ENCODE data around the gene CAMTA1. TPM values are rescaled to one million over a fixed set of nuclear protein-coding genes. Genes with fewer than 3 reads are reported as not detected.

The CAMTA1 gene
- total RNA-seq, 2 donors from 2014 or later: 55.3 to 69.5 TPM

DNA sequence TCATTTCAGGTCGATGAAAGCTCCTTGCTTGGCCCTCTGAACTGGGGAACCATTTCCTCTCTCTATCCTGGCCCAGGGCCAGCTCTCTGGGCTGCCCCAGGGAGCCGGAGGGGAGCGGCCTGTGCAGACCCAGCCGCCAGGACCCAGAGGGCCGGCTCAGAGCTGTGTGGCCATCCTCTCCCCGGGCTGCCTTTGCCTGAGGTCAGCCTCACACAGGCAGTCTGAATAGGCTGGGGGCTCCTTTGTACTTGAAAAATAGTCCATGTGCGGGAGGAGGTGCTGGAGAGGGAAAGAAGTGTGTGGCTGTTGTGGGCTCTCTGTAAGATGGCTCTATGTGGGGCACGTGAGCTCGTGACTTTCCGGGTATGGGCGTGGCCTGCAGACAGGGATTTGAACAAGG, 710.7 kb downstream of the CAMTA1 start:
- no peaks in the 10 kb centered on the region for H3K27me3 Mint-ChIP-seq

GRCh38 chr1:7497107-7497637, 711.9 kb downstream of the CAMTA1 start:
- no peaks in the 10 kb centered on the region for H3K27me3 Mint-ChIP-seq
- DNase-seq (no peak), ATAC-seq (no peak)
- no peaks in the 10 kb centered on the region for H3K4me1 Mint-ChIP-seq
- no peaks in the 10 kb centered on the region for H3K9me3 ChIP-seq (ENCODE audit: control insufficient read depth, low read length, poor library complexity, severe bottlenecking)
- no peak overlapping the region for H3K27ac Mint-ChIP-seq
- H3K36me3 Mint-ChIP-seq (ENCODE audit: low read depth): no peaks in the 10 kb centered on the region
- H3K4me3 Mint-ChIP-seq: no peak overlapping the region

More for the DNA sequence above, 710.7 kb downstream of the CAMTA1 start:
- no peak overlapping the region for H3K27ac Mint-ChIP-seq
- no peak overlapping the region for H3K4me3 Mint-ChIP-seq
- H3K36me3 Mint-ChIP-seq (ENCODE audit: low read depth): no peaks in the 10 kb centered on the region
- H3K9me3 ChIP-seq (ENCODE audit: control insufficient read depth, low read length, poor library complexity, severe bottlenecking): no peaks in the 10 kb centered on the region
- H3K4me1 Mint-ChIP-seq: no peaks in the 10 kb centered on the region
- ATAC-seq (no peak), DNase-seq (no peak)

DNA sequence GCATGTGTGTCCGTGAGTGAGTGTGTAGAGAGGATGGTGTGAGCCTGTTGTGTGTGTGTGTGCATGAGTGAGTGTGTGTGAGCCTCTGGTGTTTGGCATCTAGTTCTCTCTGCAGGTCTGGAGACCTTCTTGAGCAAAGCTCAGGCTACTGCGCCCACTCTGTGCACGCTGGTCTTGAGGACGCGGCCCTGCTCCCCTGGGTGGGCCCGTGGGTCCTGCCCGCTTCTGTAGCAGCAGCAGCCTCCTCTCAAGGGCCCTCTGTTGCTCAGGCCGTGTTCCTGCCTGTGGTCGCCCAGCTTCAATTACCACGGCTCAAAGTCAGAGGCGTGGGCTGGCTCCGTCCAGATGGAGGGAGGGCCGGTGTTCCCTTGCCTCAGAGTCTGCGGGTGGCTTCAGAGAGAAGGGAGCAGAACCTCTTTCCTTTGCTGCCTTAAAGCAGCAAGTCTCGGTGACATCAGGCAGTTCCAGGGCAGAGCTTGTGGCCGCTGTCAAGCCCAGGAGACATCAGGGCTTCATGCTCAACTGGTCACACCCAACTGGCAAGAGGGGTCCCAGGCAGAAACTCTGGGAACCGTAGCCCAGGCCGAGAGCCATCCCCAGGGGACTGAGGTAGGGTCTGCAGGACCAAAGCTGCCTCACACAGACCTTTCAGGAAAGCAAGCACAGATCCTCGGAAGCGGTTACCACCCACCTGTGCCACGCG, 715.3 kb downstream of the CAMTA1 start:
- Mint-ChIP-seq H3K27me3 (no peaks in the 10 kb centered on the region), H3K4me3 (no peak overlapping the region), H3K27ac (no peak overlapping the region), H3K4me1 (no peaks in the 10 kb centered on the region), H3K36me3 (ENCODE audit: low read depth) (no peaks in the 10 kb centered on the region)
- no peaks in the 10 kb centered on the region for H3K9me3 ChIP-seq (ENCODE audit: control insufficient read depth, low read length, poor library complexity, severe bottlenecking)
- DNase-seq: no peak
- ATAC-seq: no peak

DNA sequence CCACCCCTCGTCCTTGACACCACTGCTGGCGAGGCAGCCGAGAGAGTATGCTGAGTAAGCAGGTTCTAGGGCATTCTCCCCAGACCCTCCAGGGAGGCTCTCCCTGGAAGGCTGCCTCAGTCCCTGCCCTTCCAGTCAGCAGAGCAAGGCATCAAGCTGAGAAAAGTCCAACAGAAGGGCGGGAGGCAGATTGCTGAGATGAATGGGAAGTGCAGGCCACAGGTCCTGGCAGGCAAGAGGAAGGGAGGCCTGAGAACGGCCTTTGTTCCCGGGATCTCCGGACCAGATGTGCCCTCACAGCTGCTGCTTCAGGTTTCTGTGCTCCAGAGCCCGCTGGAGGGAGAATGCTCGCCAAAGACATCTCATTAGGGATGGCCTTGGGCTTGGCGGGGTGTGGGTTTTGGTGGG, 715.8 kb downstream of the CAMTA1 start:
- no peak for DNase-seq
- no peak overlapping the region for H3K4me3 Mint-ChIP-seq
- no peak for ATAC-seq

DNA sequence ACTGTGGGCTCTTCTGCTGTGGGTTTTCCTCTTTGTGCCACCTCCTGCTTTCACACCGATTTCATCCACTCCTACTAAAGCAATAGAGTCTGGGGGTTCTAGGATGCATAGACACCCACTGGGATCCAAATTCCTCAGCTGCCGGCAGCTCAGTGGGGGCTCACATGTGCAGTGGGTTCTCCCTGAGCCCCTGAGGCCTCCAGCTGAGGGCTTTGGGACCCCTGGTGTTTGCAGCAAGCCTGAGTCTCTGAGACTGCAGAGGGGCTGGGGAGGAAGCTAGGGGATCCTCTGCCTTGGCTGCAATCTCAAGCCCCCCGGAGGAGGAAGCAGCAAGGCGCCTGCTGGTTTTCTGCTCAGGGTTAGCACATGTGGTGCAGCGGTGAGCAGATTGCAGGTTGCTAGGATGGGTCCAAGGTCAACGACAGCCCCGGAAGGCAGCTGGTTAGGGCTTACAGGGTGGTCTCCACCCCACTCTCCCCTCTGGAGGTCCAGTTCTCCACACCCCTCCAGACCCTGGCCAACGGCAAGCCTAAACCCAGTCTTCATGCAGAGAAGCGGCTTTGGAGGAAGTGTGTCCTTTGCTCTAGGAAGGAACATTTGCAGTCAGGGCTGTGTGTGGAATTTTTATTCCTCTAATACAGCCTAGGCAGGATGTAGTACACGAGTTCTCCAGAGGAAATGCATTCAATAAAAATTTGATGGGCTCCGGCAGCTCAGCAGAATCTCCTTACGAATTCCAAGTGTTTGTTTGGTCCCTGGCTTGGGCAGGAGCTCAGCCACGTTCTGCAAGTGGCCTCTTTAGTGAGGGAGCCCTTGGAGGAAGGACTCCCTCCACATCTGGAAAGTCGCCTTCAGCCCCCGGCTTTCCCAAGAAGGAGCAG, 716.7 kb downstream of the CAMTA1 start:
- Mint-ChIP-seq H3K4me3 (no peak overlapping the region), H3K27me3 (no peaks in the 10 kb centered on the region), H3K36me3 (ENCODE audit: low read depth) (no peaks in the 10 kb centered on the region), H3K27ac (no peak overlapping the region), H3K4me1 (no peaks in the 10 kb centered on the region)
- no peak for DNase-seq
- H3K9me3 ChIP-seq (ENCODE audit: control insufficient read depth, low read length, poor library complexity, severe bottlenecking): no peaks in the 10 kb centered on the region
- ATAC-seq: no peak

More for the DNA sequence above, 715.8 kb downstream of the CAMTA1 start:
- no peaks in the 10 kb centered on the region for H3K4me1 Mint-ChIP-seq
- H3K27ac Mint-ChIP-seq: no peak overlapping the region
- H3K9me3 ChIP-seq (ENCODE audit: control insufficient read depth, low read length, poor library complexity, severe bottlenecking): no peaks in the 10 kb centered on the region
- H3K36me3 Mint-ChIP-seq (ENCODE audit: low read depth): no peaks in the 10 kb centered on the region
- H3K27me3 Mint-ChIP-seq: no peaks in the 10 kb centered on the region

- no peak overlapping the region for H3K4me3 Mint-ChIP-seq
- no peak for DNase-seq
- ATAC-seq: no peak
- no peaks in the 10 kb centered on the region for H3K36me3 Mint-ChIP-seq (ENCODE audit: low read depth)
- H3K9me3 ChIP-seq (ENCODE audit: control insufficient read depth, low read length, poor library complexity, severe bottlenecking): no peaks in the 10 kb centered on the region
- no peaks in the 10 kb centered on the region for H3K27me3 Mint-ChIP-seq
- no peaks in the 10 kb centered on the region for H3K4me1 Mint-ChIP-seq
- H3K27ac Mint-ChIP-seq: no peak overlapping the region
Measured at GRCh38 chr1:7503691-7504437, 718.6 kb downstream of the CAMTA1 start.

DNA sequence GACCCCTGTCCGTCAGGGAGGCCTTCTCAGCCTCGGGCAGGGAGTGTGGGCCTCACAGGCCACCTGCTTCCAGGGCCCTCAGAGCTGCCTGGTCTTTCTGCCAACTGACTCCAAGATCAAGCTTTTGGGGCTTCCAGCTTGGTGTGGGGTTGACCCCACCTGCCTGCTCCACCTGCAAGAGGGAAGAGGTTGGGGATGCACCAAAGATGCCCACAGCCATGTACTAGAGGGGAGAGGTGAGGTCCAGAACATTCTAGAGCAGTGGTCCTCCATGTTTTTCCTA, 719.1 kb downstream of the CAMTA1 start:
- H3K4me3 Mint-ChIP-seq: no peak overlapping the region
- H3K9me3 ChIP-seq (ENCODE audit: control insufficient read depth, low read length, poor library complexity, severe bottlenecking): no peaks in the 10 kb centered on the region
- no peaks in the 10 kb centered on the region for H3K27me3 Mint-ChIP-seq
- DNase-seq (no peak), ATAC-seq (no peak)
- no peaks in the 10 kb centered on the region for H3K36me3 Mint-ChIP-seq (ENCODE audit: low read depth)
- no peak overlapping the region for H3K27ac Mint-ChIP-seq
- H3K4me1 Mint-ChIP-seq: no peaks in the 10 kb centered on the region

GRCh38 chr1:7505094-7505770, 720.0 kb downstream of the CAMTA1 start:
- no peaks in the 10 kb centered on the region for H3K36me3 Mint-ChIP-seq (ENCODE audit: low read depth)
- ATAC-seq (no peak), DNase-seq (no peak)
- H3K9me3 ChIP-seq (ENCODE audit: control insufficient read depth, low read length, poor library complexity, severe bottlenecking): no peaks in the 10 kb centered on the region
- H3K27me3 Mint-ChIP-seq: no peaks in the 10 kb centered on the region
- H3K4me3 Mint-ChIP-seq: no peak overlapping the region
- no peaks in the 10 kb centered on the region for H3K4me1 Mint-ChIP-seq
- no peak overlapping the region for H3K27ac Mint-ChIP-seq

- H3K36me3 Mint-ChIP-seq (ENCODE audit: low read depth): no peaks in the 10 kb centered on the region
- H3K27ac Mint-ChIP-seq: no peak overlapping the region
- H3K4me3 Mint-ChIP-seq: no peak overlapping the region
- H3K9me3 ChIP-seq (ENCODE audit: control insufficient read depth, low read length, poor library complexity, severe bottlenecking): no peaks in the 10 kb centered on the region
- DNase-seq (no peak), ATAC-seq (no peak)
- no peaks in the 10 kb centered on the region for H3K4me1 Mint-ChIP-seq
- H3K27me3 Mint-ChIP-seq: no peaks in the 10 kb centered on the region
Measured at GRCh38 chr1:7505771-7506453, 720.7 kb downstream of the CAMTA1 start.

DNA sequence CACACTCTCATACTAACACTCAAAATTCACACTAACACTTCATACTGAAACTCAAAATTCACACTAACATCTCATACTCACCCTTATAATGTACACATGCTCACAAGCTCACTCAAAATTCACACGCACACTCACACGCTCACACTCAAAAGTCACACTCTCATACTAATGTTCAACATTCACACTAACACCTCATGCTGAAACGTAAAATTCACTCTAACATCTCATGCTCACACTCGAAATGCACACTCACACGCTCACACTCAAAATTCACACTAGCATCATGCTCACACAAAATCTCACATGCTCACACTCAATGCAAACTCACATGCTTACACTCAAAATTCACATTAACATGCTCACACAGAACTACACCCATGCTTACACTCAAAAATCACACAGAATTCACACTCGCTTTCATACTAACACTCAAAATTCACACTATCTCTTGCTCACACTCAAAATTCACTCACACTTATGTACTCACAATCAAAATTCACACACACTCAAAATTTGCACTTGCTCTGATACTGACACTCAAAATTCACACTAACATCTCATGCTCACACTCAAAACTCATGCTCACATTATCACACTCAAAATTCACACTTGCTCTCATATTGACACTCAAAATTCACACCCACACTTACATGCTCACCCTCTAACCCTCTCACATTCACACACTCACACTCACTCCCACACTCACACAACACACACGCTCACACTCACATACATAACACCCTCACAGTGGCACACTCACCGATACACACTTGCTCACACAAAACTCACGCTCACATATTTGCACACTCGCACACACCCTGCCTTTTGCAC, 721.4 kb downstream of the CAMTA1 start:
- H3K27me3 Mint-ChIP-seq: peaks cover 4% of the 10 kb centered on the region
- no peaks in the 10 kb centered on the region for H3K4me1 Mint-ChIP-seq
- no peak for ATAC-seq
- DNase-seq: no peak
- no peak overlapping the region for H3K27ac Mint-ChIP-seq
- H3K4me3 Mint-ChIP-seq: no peak overlapping the region
- no peaks in the 10 kb centered on the region for H3K9me3 ChIP-seq (ENCODE audit: control insufficient read depth, low read length, poor library complexity, severe bottlenecking)
- no peaks in the 10 kb centered on the region for H3K36me3 Mint-ChIP-seq (ENCODE audit: low read depth)

- ATAC-seq (no peak), DNase-seq (no peak)
- Mint-ChIP-seq H3K4me3 (no peak overlapping the region), H3K27ac (no peak overlapping the region), H3K36me3 (ENCODE audit: low read depth) (no peaks in the 10 kb centered on the region), H3K27me3 (peaks cover 12% of the 10 kb centered on the region), H3K4me1 (no peaks in the 10 kb centered on the region)
- H3K9me3 ChIP-seq (ENCODE audit: control insufficient read depth, low read length, poor library complexity, severe bottlenecking): no peaks in the 10 kb centered on the region
Measured at GRCh38 chr1:7507285-7508019, 722.2 kb downstream of the CAMTA1 start.
